WTC11 (cell line): ENCODE measurements around the gene VSIG4.

Source experiments
- ARID4B ChIP-seq: sonication (generic); formaldehyde crosslinking; IDR thresholded peaks from 2 replicates; pipeline ENCODE4 v1.8.0; 2023; ENCODE audit warnings: missing genetic modification reagents, mild to moderate bottlenecking, borderline replicate concordance
- CTCF ChIP-seq: fragments of 200-600 bp; IDR thresholded peaks from 2 replicates; pipeline ENCODE4 v1.8.0; 2022; ENCODE audit warnings: antibody characterized with exemption
- ESRRA ChIP-seq: sonication (generic); formaldehyde crosslinking; IDR thresholded peaks from 2 replicates; pipeline ENCODE4 v1.8.1; 2022; ENCODE audit warnings: mild to moderate bottlenecking, missing genetic modification reagents, borderline replicate concordance
- NFYB ChIP-seq: sonication (generic); formaldehyde crosslinking; conservative IDR thresholded peaks from 2 replicates; pipeline ENCODE4 v1.8.0; 2022; ENCODE audit warnings: low read depth, missing genetic modification reagents
- RELA ChIP-seq: sonication (generic); formaldehyde crosslinking; IDR thresholded peaks from 2 replicates; pipeline ENCODE4 v1.8.1; 2022; ENCODE audit warnings: missing genetic modification reagents, mild to moderate bottlenecking, borderline replicate concordance
- SP1 ChIP-seq: sonication (generic); formaldehyde crosslinking; conservative IDR thresholded peaks from 2 replicates; pipeline ENCODE4 v1.8.1; 2022; ENCODE audit warnings: missing genetic modification reagents
- TP53 ChIP-seq: sonication (generic); formaldehyde crosslinking; IDR thresholded peaks from 2 replicates; pipeline ENCODE4 v1.8.1; 2023; ENCODE audit warnings: mild to moderate bottlenecking, missing genetic modification reagents
- ZNF121 ChIP-seq: sonication (generic); formaldehyde crosslinking; IDR thresholded peaks from 2 replicates; pipeline ENCODE4 v1.8.0; 2023; ENCODE audit warnings: missing genetic modification reagents
- ZNF396 ChIP-seq: fragments of 250-450 bp; sonication (Bioruptor Pico); IDR thresholded peaks from 2 replicates; pipeline ENCODE4 v1.8.0; 2021; ENCODE audit warnings: mild to moderate bottlenecking, moderate library complexity, borderline replicate concordance
- ZNF512 ChIP-seq: sonication (generic); formaldehyde crosslinking; IDR thresholded peaks from 2 replicates; pipeline ENCODE4 v1.8.1; 2022; ENCODE audit warnings: missing genetic modification reagents, borderline replicate concordance
- TF ChIP-seq, protein P1 (sequence below): sonication (generic); formaldehyde crosslinking; IDR thresholded peaks from 2 replicates; pipeline ENCODE4 v1.8.1; 2022; ENCODE audit warnings: low read depth, mild to moderate bottlenecking, moderate library complexity, missing genetic modification reagents, borderline replicate concordance
- TF ChIP-seq, protein P2 (sequence below): fragments of 250-450 bp; sonication (Bioruptor Pico); IDR thresholded peaks from 2 replicates; pipeline ENCODE4 v1.9.0; 2021; ENCODE audit warnings: mild to moderate bottlenecking
- TF ChIP-seq, protein P3 (sequence below): sonication (generic); formaldehyde crosslinking; IDR thresholded peaks from 2 replicates; pipeline ENCODE4 v1.8.0; 2022; ENCODE audit warnings: mild to moderate bottlenecking, missing genetic modification reagents

DNA sequence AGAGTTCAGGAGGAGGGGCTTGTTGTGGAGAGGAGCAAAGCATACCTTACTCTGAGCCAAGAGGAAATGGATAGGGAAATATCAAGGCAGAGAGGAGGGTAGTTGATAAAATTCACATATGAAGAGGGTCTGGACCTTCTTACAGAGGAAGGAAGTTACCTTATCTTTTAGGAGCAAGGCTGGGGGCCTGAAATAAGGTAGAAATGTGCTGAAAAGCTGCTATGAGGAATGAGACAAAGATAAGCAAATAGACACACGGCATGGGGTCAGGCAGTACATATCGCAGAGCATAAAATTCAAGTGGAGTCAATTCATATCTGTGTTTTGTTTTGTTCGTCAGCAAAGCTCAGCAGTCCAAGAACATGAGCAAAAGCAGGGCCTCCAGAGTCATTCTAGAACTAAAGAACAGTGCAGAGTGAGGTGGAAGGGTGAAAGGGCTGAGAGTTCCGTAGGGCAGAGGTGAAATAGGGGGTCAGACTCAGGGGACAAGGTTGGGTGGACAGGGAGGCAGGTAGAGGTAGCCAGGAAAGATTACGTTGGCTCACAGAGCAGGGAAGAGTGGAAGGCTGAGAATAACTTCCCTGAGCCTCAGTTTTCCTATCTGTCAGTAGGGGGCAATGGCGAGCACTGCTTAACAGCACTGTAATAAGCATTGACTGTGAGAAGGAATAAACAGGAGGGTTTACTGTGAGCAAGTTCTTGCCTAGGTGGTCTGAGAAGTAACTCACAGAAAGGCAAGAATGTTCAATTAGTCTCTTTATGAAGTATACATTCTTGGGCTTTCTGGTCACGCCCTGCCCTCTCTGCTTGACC, 9.2 kb downstream of the VSIG4 start:
- TF ChIP-seq ZNF396 (CRISPR knock-in tag): no peak
- TF ChIP-seq SP1 (CRISPR knock-in tag): no peak
- TF ChIP-seq, protein P1, sequence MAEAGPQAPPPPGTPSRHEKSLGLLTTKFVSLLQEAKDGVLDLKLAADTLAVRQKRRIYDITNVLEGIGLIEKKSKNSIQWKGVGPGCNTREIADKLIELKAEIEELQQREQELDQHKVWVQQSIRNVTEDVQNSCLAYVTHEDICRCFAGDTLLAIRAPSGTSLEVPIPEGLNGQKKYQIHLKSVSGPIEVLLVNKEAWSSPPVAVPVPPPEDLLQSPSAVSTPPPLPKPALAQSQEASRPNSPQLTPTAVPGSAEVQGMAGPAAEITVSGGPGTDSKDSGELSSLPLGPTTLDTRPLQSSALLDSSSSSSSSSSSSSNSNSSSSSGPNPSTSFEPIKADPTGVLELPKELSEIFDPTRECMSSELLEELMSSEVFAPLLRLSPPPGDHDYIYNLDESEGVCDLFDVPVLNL (CRISPR knock-in tag): no peak
- TF ChIP-seq CTCF: no peak; the same call in 1 of the 2 replicates
- no peak for TF ChIP-seq NFYB (CRISPR knock-in tag)
- TF ChIP-seq ZNF512: no peak
- TF ChIP-seq ZNF121: no peak
- no peak for TF ChIP-seq RELA (CRISPR knock-in tag)
- TF ChIP-seq, protein P2, sequence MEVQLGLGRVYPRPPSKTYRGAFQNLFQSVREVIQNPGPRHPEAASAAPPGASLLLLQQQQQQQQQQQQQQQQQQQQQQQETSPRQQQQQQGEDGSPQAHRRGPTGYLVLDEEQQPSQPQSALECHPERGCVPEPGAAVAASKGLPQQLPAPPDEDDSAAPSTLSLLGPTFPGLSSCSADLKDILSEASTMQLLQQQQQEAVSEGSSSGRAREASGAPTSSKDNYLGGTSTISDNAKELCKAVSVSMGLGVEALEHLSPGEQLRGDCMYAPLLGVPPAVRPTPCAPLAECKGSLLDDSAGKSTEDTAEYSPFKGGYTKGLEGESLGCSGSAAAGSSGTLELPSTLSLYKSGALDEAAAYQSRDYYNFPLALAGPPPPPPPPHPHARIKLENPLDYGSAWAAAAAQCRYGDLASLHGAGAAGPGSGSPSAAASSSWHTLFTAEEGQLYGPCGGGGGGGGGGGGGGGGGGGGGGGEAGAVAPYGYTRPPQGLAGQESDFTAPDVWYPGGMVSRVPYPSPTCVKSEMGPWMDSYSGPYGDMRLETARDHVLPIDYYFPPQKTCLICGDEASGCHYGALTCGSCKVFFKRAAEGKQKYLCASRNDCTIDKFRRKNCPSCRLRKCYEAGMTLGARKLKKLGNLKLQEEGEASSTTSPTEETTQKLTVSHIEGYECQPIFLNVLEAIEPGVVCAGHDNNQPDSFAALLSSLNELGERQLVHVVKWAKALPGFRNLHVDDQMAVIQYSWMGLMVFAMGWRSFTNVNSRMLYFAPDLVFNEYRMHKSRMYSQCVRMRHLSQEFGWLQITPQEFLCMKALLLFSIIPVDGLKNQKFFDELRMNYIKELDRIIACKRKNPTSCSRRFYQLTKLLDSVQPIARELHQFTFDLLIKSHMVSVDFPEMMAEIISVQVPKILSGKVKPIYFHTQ (CRISPR knock-in tag): no peak
- no peak for TF ChIP-seq ESRRA
- TF ChIP-seq, protein P3, sequence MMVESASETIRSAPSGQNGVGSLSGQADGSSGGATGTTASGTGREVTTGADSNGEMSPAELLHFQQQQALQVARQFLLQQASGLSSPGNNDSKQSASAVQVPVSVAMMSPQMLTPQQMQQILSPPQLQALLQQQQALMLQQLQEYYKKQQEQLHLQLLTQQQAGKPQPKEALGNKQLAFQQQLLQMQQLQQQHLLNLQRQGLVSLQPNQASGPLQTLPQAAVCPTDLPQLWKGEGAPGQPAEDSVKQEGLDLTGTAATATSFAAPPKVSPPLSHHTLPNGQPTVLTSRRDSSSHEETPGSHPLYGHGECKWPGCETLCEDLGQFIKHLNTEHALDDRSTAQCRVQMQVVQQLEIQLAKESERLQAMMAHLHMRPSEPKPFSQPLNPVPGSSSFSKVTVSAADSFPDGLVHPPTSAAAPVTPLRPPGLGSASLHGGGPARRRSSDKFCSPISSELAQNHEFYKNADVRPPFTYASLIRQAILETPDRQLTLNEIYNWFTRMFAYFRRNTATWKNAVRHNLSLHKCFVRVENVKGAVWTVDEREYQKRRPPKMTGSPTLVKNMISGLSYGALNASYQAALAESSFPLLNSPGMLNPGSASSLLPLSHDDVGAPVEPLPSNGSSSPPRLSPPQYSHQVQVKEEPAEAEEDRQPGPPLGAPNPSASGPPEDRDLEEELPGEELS (CRISPR knock-in tag): no peak
- no peak for TF ChIP-seq TP53
- no peak for TF ChIP-seq ARID4B (CRISPR knock-in tag)
